GM19099 (cell line): ENCODE measurements around the gene ARL17A.
"Not testable (repeated sequence)": the region's sequence is repeated elsewhere in the genome, so short reads cannot be mapped to it uniquely, and the experiment has no call there.

Experiments
- POLR2A ChIP-seq: IDR thresholded peaks from 3 replicates; pipeline ENCODE4 v1.6.1; 2011; ENCODE audit warnings: low read depth; ENCODE audit not compliant: insufficient read length; ENCODE audit errors: extremely low read depth

Gene ARL17A

DNA sequence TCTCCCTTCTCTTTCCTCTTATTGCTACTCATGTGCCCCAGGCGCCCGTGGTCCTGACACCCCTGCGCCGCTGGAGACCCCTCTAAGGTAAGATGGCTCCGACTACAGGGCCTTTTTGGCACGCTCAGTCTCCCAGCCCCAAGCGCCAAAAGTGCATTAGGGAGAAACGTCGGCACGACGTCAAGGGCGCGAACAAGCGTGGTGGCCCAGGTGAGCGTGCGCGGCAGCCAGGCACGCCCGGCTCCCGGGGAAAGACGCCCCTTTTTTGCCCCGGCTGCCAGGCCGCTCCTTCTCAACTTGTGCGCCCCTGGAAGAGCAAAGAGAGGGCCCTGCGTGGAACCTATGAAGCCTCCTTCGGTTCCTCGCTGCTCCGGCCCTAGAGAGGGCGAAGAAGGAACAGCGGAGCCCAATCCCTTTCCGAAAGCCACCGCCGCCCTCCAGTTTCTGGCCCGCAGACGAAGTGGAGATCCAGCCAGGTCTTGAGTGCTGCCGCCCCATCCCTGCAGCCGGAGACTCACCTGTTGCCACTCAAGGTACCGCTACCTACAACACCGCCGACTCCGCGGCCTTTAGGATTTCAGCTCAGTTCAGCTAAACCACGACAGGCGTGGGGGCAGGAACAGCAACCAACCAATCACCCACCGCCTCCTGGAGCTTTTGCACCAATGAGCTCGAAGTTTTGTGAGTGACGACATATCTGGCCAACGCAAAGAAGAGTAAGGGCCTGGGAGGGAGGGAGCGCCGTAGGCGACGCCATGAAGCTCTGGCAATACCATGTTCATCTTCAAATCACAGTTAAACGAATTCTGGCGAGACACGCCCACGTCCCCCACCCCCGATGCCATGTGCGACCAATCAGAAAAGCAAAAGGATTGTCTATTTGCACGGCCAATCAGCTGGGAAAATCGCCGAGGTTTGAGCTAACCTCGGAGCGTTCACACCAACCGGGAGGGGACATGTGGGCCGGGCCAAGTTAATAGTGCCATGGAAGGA, at the start of gene ARL17A:
Gene ARL17A, minus strand, starts transcription at position 609 of the 993 bp plus-strand sequence. CDS start 3,369 bp downstream, outside the sequence.
- not testable (repeated sequence) for TF ChIP-seq POLR2A

GRCh38 chr17:46590157-46591146, 11.0 kb upstream of the ARL17A start, which contains the start of gene NSF:
Gene NSF (plus strand): TSS chr17:46590669. CDS start chr17:46590776, 107 bp downstream.
- not testable (repeated sequence) for TF ChIP-seq POLR2A

GRCh38 chr17:46512168-46512567, 67.3 kb downstream of the ARL17A start, which contains the start of gene LRRC37A2:
Gene LRRC37A2 (plus strand): TSS chr17:46512468. CDS start chr17:46512713, 245 bp downstream.
- not testable (repeated sequence) for TF ChIP-seq POLR2A
